HUES6 (cell line): ENCODE results near the gene ZNF578.
"Not testable (repeated sequence)": the region's sequence is repeated elsewhere in the genome, so short reads cannot be mapped to it uniquely, and the experiment has no call there.

ENCODE experiments used
- H3K27ac ChIP-seq: 2 replicates; pipeline ENCODE4 v1.7.0; 2013; ENCODE audit warnings: low read depth, mild to moderate bottlenecking, low read length, inconsistent platforms
- H3K27me3 ChIP-seq: 2 replicates; pipeline ENCODE4 v1.6.1; 2013; ENCODE audit warnings: low read length; ENCODE audit not compliant: control insufficient read depth, insufficient read depth
- H3K36me3 ChIP-seq: 2 replicates; pipeline ENCODE4 v1.6.1; 2013; ENCODE audit warnings: low read length; ENCODE audit not compliant: control insufficient read depth, insufficient read depth
- H3K4me1 ChIP-seq: 2 replicates; pipeline ENCODE4 v1.6.1; 2013; ENCODE audit warnings: low read length; ENCODE audit not compliant: control insufficient read depth, insufficient read depth
- H3K4me3 ChIP-seq: 2 replicates; pipeline ENCODE4 v1.5.1; 2013; ENCODE audit warnings: low read depth, low read length
- H3K9ac ChIP-seq: one replicate; pipeline ENCODE4 v1.6.1; 2013; ENCODE audit warnings: mild to moderate bottlenecking, low read length
- H3K9me3 ChIP-seq: 2 replicates; pipeline ENCODE4 v1.6.1; 2013; ENCODE audit warnings: low read depth, low read length; ENCODE audit not compliant: control insufficient read depth, insufficient read depth

The ZNF578 gene

DNA sequence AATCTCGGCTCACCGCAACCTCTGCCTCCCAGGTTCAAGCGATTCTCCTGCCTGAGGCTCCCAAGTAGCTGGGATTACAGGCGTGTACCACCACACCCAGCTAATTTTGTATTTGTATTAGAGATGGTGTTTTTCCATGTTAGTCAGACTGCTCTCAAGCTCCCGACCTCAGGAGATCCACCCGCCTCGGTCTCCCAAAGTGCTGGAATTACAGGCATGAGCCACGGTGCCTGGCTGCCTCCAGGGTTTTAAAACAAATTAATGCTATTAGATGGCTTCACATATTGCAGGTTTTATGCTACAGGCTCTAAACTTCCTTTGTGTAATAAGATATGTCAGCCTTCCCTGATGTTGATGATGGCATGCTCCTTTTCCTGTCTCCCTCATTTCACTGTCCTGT, 108.3 kb downstream of the ZNF578 start:
- Histone ChIP-seq H3K4me1 (peaks cover 11% of the 10 kb centered on the region; the same call in 1 of the 2 replicates), H3K9me3 (peaks cover 15% of the 10 kb centered on the region; the same call in 1 of the 2 replicates), H3K36me3 (peaks cover 42% of the 10 kb centered on the region)
- H3K27me3 ChIP-seq, H3K4me3 ChIP-seq, H3K27ac ChIP-seq, H3K9ac ChIP-seq: not testable (repeated sequence)
